Measurements from ENCODE around the gene PPME1. TPM values are rescaled to one million over a fixed set of nuclear protein-coding genes. Genes with fewer than 3 reads are reported as not detected.

The PPME1 gene
- total RNA-seq, 1 experiment from 2014 or later = 81.0 TPM

- peaks cover 81% of the 10 kb centered on the region for H3K79me2 ChIP-seq (ENCODE audit: low read depth)
- CTCF ChIA-PET = interaction anchor here (0.6 kb wide), 1 partner anchor 979 kb away, joined by 4 read pairs; the partner anchor contains the start of gene SLCO2B1
- no peaks in the 10 kb centered on the region for H4K20me1 ChIP-seq (ENCODE audit: insufficient read depth)
Observed at GRCh38 chr11:74171630-74171968, 510 bp downstream of the PPME1 start.

DNA sequence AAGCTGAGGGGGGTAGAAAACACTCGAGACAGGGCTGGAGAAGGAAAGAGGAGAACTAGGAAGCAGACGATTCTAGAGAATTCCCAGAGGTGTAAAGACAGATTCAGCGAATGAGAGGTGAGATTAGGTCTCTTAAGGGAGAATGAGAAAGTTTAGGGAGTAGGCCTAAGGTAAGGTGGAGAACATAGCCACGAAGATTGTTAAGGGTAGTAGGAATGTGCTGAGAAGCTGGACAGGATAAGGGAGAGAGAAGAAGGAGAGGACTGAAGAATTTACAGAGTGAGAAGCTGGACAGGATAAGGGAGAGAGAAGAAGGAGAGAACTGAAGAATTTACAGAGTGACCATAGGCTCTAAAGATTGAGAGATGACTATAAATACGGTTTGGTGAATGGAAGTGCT, 908 bp downstream of the PPME1 start:
- intact Hi-C loops (cut with micrococcal nuclease; ENCODE audit: unreplicated experiment) = loop anchor here (1.0 to 5.0 kb wide), 4 partner anchors 34 to 207 kb away; no protein-coding TSS in a partner anchor
- Histone ChIP-seq H3K4me2 (peak overlapping the region; percentile 90), H3K36me3 (ENCODE audit: low read depth) (peaks cover 30% of the 10 kb centered on the region), H3K9me2 (ENCODE audit: insufficient read depth) (no peaks in the 10 kb centered on the region), H2AFZ (peak overlapping the region; percentile 96), H3K27me3 (ENCODE audit: insufficient read depth, low read depth) (no peaks in the 10 kb centered on the region), H3K27ac (peak overlapping the region; percentile 73), H3K9me3 (ENCODE audit: insufficient read depth, low read depth) (no peaks in the 10 kb centered on the region), H4K20me1 (ENCODE audit: insufficient read depth) (no peaks in the 10 kb centered on the region), H3K4me3 (peak overlapping the region; percentile 84), H3K4me1 (replicated peaks; ENCODE audit: insufficient read depth) (peaks cover 40% of the 10 kb centered on the region), H3K79me2 (ENCODE audit: low read depth) (peaks cover 85% of the 10 kb centered on the region), H3F3A (ENCODE audit: insufficient read depth, low read depth) (peaks cover 12% of the 10 kb centered on the region; the same call in 1 of the 2 replicates)
- CTCF ChIA-PET = interaction anchor here (0.6 kb wide), 1 partner anchor 11 kb away, joined by 3 read pairs; no protein-coding TSS in a partner anchor
- no peak for TF ChIP-seq EZH2 (IDR thresholded peaks at IDR 0.05; ENCODE audit: low read depth)
- TF ChIP-seq CTCF (conservative IDR thresholded peaks at IDR 0.05) = no peak
- POLR2A ChIA-PET (ENCODE audit: unreplicated experiment) = interaction anchor here (0.5 to 1.7 kb wide), 3 partner anchors 32 to 69 kb away, joined by 3 to 8 read pairs (median 7); no protein-coding TSS in a partner anchor
- DNase-seq = no peak
- no TSS peak for BruUV-seq (replicated peaks)

More at GRCh38 chr11:74171630-74171968, 510 bp downstream of the PPME1 start:
- intact Hi-C loops (cut with micrococcal nuclease; ENCODE audit: unreplicated experiment) = loop anchor here (1.0 to 5.0 kb wide), 4 partner anchors 33 to 207 kb away; no protein-coding TSS in a partner anchor
- no TSS peak for BruUV-seq (replicated peaks)
- Histone ChIP-seq H3K27ac (peak overlapping the region; percentile 73), H3K4me2 (peak overlapping the region; percentile 90), H3K9me2 (ENCODE audit: insufficient read depth) (no peaks in the 10 kb centered on the region), H3K27me3 (ENCODE audit: insufficient read depth, low read depth) (no peaks in the 10 kb centered on the region), H3F3A (ENCODE audit: insufficient read depth, low read depth) (peaks cover 12% of the 10 kb centered on the region; the same call in 1 of the 2 replicates), H3K9me3 (ENCODE audit: insufficient read depth, low read depth) (no peaks in the 10 kb centered on the region), H2AFZ (peak overlapping the region; percentile 96), H3K4me1 (replicated peaks; ENCODE audit: insufficient read depth) (peaks cover 40% of the 10 kb centered on the region), H3K4me3 (peak overlapping the region; percentile 84), H3K36me3 (ENCODE audit: low read depth) (peaks cover 34% of the 10 kb centered on the region)
- DNase-seq = no peak
- POLR2A ChIA-PET (ENCODE audit: unreplicated experiment) = interaction anchor here (0.6 to 1.7 kb wide), 7 partner anchors 36 to 418 kb away, joined by 3 to 11 read pairs (median 3); partner anchors contain the start of gene UCP2
- no peak for TF ChIP-seq EZH2 (IDR thresholded peaks at IDR 0.05; ENCODE audit: low read depth)
- no peak for TF ChIP-seq CTCF (conservative IDR thresholded peaks at IDR 0.05)

GRCh38 chr11:74175920-74176319, 4.8 kb downstream of the PPME1 start:
- no peak for DNase-seq
- Histone ChIP-seq H3K9me2 (ENCODE audit: insufficient read depth) (no peaks in the 10 kb centered on the region), H3K27ac (no peak overlapping the region), H3K4me1 (replicated peaks; ENCODE audit: insufficient read depth) (peaks cover 25% of the 10 kb centered on the region), H3K4me2 (no peak overlapping the region), H3K27me3 (ENCODE audit: insufficient read depth, low read depth) (no peaks in the 10 kb centered on the region), H3K4me3 (no peak overlapping the region), H3K9me3 (ENCODE audit: insufficient read depth, low read depth) (no peaks in the 10 kb centered on the region), H4K20me1 (ENCODE audit: insufficient read depth) (no peaks in the 10 kb centered on the region), H2AFZ (no peak overlapping the region), H3K79me2 (ENCODE audit: low read depth) (peaks cover 90% of the 10 kb centered on the region), H3K36me3 (ENCODE audit: low read depth) (peaks cover 16% of the 10 kb centered on the region), H3F3A (ENCODE audit: insufficient read depth, low read depth) (peaks cover 5% of the 10 kb centered on the region; the same call in 1 of the 2 replicates)
- ChIA-PET CTCF (no interaction called here), POLR2A (ENCODE audit: unreplicated experiment) (interaction anchor here (0.6 kb wide), 1 partner anchor 110 kb away, joined by 6 read pairs; no protein-coding TSS in a partner anchor)
- no peak for TF ChIP-seq EZH2 (IDR thresholded peaks at IDR 0.05; ENCODE audit: low read depth)
- no peak for TF ChIP-seq CTCF (conservative IDR thresholded peaks at IDR 0.05)
- BruUV-seq (replicated peaks) = no TSS peak
- intact Hi-C loops (cut with micrococcal nuclease; ENCODE audit: unreplicated experiment) = no loop called here
